Suprapubic skin (tissue), 4 donors: Measurements from ENCODE around the gene SLC12A5.

ENCODE experiments used
- POLR2A ChIP-seq, 2 donors: fragments of 450-650 bp; IDR thresholded peaks; one replicate each; pipeline ENCODE4 v1.6.1; 2017; ENCODE audit warnings: antibody characterized with exemption in 2 of 2, mild to moderate bottlenecking in 2 of 2, moderate library complexity in 2 of 2
- POLR2AphosphoS5 ChIP-seq, 3 donors: sonication (generic); formaldehyde crosslinking; IDR thresholded peaks; one replicate each; pipeline ENCODE4 v1.6.1; 2017; ENCODE audit warnings: antibody characterized with exemption in 3 of 3
- TF ChIP-seq, protein P1 (sequence below), 2 donors: fragments of 200-600 bp in 1 of 2; fragments of 450-650 bp in 1 of 2; sonication (generic) in 1 of 2; IDR thresholded peaks; one replicate each; pipeline ENCODE4 v1.5.1; 2016 to 2019; ENCODE audit warnings: antibody characterized with exemption in 2 of 2, mild to moderate bottlenecking in 1 of 2, moderate library complexity in 1 of 2

DNA sequence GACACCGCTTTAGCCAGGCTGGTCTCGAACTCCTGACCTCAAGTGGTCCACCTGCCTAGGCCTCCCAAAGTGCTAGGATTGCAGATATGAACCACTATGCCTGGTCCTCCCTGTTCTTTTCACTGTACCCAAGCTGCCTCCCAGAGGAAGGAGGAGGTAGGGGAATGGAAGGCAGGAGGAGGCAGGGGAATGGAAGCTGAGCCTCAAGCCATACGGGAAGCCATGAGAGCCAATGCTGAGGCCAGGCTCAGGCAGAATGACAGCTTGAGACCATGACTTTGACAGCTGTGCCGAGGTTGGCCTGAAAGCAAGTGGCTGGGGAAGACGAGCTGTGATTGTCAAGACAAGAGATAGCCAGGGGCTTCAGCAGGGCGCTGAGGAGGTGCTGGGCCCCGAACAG lies 43.4 kb upstream of the SLC12A5 start:
- TF ChIP-seq, protein P1, sequence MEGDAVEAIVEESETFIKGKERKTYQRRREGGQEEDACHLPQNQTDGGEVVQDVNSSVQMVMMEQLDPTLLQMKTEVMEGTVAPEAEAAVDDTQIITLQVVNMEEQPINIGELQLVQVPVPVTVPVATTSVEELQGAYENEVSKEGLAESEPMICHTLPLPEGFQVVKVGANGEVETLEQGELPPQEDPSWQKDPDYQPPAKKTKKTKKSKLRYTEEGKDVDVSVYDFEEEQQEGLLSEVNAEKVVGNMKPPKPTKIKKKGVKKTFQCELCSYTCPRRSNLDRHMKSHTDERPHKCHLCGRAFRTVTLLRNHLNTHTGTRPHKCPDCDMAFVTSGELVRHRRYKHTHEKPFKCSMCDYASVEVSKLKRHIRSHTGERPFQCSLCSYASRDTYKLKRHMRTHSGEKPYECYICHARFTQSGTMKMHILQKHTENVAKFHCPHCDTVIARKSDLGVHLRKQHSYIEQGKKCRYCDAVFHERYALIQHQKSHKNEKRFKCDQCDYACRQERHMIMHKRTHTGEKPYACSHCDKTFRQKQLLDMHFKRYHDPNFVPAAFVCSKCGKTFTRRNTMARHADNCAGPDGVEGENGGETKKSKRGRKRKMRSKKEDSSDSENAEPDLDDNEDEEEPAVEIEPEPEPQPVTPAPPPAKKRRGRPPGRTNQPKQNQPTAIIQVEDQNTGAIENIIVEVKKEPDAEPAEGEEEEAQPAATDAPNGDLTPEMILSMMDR (IDR thresholded peaks at IDR 0.05): no peak
- TF ChIP-seq POLR2AphosphoS5 (IDR thresholded peaks at IDR 0.05) (no peak), POLR2A (IDR thresholded peaks at IDR 0.05) (no peak)
